Hematopoietic multipotent progenitor cell treated with erythropoietin and hydrocortisone succinate and interleukin-3 and kit ligand, for 4 days (in vitro differentiated cells): Measurements from ENCODE around the gene SEBOX.
"Not testable (repeated sequence)": the region's sequence is repeated elsewhere in the genome, so short reads cannot be mapped to it uniquely, and the experiment has no call there.

Source experiments
- DNase-seq: peaks from one replicate; pipeline ENCODE4 v3.0.0-alpha.2; 2015

The SEBOX gene

DNA sequence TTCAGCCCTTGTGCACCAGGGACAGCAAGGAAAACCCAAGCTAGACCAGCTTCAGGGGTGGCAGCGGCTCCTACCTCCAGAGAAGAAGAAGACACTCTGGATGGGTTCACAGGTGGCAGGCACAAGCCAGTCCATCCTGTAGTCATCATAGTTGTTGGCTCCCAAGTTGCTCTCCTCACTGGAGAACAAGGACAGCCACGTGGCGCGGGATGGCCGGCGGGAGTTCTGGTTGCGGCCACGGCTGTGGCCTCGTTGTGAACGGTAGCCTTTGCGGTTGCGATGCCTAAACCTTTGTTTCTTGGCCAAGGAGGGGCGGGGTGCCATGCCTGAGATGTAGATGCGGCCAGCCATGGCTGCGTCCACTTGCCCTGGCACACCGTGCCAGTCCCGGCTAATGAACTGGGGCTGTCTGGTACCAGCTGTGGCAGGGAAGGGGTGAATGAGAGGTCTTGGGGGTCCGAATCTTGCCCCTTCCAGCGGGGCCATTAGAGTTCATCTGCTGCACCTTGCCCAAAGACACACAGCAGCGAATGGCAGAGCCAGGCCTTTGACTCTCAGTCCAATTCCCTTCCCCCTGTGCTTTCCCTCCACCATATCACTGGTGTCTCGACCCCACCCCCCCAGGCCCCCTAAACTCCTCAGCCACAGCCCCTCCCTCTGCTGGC, 2.8 kb upstream of the SEBOX start:
- no peak for DNase-seq

DNA sequence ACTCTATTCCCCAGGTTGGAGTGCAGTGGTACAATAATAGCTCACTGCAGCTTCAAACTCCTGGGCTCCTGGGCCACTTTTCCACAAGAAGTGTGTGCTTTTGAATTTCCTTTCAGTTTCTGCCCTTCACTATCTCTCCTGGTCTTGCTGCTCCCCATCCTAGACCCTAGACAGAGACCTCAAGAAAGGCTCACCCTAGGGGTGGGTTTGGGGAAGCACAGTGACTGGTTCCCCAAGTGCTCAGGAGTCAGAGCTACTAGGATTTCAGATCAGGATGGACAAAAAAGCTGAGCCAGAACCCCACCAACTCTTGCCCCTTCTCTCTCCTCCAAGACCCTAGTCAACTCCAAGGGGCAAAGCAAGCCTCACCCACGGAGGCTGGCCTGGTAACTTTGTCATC, 1.6 kb upstream of the SEBOX start:
- peak; percentile 41 for DNase-seq

DNA sequence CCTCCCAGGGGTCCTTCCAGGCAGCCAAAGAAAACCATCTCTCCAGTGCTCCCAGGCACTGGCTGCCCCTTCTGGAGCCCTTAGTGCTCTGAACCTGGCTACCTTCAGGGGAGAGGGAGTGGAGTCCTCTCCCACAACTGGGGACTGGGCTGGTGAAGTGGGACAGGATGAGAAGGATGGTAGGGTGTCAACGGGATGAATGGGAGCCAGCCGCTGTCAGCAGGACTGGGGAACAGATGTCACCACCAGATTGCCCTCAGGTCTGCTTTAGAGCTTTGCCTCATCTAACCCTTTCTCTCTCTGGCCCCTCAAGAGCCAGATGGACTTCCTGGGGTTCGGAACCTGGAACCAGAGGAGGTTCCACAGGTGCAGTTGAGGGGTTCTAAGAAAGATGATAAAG, 488 bp upstream of the SEBOX start:
- no peak for DNase-seq

DNA sequence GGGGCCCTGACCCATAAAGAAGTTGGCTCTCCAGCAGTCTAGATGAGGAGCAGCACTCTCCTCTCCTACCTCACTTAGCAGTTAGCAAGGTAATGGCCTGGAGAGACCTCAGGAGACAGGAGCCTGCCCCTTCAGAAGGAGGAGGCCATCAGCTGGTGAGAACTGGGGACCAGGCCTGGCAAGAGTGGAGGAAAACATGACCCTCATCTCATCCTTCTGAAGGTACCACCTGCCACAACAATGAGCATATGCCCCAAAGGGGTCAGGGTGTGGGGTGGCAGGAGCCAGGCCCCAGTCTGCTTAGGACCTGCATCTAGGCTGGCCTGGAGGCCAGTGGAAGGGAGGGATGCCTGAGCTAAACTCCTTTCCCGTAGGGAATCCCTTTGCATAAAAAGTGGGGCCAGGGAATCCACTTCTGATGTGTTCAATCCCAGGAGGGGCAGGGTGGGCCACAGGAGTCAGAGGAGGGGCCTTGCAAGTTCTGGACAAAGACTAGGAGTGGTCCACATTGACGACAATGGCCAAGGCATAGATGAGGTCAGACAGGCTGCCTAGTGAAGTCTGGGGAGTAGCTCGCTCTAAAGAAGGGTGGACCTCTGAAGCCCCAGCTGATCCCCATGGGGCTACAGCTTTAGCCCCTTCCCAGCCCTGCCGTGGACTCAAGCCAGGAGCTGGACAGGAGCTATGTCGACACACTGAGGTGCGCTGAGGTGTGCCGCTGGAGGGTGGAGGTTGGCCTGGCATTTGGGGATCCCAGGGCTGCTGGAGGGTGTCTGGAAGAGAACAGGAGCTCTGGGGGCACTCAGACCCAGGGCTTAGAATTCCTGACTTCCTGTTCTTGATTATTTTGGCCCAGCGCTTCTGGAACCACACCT, 986 bp downstream of the SEBOX start:
- no peak for DNase-seq

DNA sequence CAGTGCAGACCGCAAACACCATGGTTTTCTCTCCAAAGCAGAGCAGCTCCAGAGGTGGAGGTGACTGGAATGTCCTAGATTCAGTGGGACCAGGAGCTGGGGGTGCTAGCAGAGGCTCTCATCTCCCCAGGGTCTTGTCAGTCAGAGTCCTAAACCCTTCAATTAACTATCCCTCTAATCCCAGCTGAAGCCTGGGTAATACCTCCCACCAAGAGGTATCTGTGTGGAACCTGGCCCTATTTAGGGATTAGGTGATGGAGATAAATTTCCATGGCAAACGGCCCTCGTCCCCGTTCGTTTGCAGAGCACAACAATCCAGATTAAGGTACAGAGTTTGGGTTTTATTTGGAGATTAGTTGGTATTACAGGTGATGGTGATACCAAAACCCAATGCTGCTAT, 1.8 kb downstream of the SEBOX start:
- DNase-seq, result no peak

DNA sequence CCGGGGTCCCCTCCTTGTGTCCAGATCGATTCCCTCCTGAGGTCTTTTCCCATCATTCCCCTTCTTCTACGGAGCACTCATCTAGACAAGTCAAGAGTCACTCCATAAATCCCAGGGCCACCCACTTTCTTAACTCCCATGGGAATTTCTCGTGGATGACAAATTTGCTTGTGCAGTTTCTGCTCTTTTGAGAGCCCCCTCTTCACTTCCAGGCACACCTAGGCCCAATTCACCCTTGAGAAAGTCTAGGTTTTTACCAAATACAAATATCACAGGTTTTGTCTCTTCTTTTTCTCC, 7.2 kb downstream of the SEBOX start:
- DNase-seq, result no peak

DNA sequence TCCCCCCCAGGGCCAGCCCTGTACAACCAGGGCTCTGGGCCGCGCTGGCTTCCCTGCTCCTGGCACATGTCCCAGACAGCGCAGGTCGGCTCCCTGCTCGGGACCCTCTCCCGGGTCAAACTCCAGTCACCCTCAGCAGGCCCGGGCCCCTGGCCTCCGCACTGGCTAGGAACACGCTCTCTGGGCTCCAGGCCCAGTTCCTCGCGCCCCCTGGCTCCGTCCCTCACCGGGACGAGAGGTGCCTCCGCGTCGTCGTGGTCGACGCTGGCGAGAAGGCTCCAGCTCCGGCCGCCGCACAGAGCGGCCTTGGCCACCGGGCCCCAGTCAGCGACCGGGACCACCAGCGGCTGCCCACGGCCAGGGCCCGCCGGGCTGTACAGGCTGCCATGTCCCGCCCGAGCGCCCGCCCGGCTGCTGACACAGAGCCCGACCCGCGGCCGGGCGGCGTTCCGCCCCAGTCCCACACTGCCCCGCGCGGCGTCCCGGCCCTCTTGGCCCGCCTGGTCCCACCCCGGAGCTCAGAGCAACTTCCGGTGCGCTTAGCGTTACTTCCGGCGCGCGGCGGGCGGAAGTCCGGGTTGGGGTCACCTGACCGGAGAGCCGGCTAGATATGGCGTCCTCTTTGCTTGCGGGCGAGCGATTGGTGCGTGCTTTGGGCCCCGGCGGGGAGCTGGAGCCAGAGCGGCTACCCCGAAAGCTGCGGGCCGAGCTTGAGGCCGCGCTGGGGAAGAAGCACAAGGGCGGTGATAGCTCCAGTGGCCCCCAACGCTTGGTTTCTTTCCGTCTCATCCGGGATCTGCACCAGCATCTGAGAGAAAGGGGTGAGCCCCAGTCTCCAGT, 7.7 kb downstream of the SEBOX start, which contains the start of gene POLDIP2:
POLDIP2 (minus strand) TSS at position 467 of the 840 bp plus-strand sequence; CDS start at position 388, 79 bp downstream.
- DNase-seq, result peak; percentile 98

DNA sequence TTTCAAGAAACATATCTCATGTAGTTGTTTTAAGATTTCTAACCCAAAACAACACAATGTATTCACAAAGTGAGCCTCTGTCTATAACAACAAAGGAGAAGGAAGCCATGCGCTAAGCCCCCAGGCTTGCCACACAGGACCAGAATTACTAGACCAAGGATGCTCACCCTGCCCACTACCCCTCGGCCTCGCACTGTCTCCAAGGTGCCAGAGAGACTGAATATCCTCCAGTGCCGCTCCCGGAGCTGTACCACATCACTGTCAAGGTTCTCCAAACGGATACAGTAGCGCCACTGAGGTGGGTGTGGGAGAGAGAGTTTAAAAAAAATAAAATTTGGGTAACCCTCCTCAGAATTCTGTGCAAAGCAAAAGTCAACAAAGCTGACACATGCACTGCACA, 14.7 kb downstream of the SEBOX start:
- no peak for DNase-seq

DNA sequence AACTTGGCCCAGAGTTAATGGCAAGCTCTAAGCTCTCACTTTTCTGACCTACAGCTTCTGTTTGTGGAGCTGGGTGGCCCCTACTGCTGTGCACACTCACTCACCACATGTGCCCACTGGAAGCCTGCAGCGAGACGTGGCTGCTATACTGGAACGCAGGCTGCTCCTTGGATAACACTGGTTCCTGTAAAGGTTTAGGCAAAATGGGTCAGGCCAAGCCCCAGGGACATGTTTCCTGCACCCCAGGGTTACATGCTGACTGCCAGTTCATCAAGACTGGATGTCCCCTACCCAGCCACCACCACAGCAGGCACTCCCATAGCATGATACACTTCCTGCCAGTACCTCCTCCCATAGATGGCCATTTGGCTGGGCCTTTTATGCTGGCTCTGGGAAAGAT, 16.0 kb downstream of the SEBOX start:
- no peak for DNase-seq

DNA sequence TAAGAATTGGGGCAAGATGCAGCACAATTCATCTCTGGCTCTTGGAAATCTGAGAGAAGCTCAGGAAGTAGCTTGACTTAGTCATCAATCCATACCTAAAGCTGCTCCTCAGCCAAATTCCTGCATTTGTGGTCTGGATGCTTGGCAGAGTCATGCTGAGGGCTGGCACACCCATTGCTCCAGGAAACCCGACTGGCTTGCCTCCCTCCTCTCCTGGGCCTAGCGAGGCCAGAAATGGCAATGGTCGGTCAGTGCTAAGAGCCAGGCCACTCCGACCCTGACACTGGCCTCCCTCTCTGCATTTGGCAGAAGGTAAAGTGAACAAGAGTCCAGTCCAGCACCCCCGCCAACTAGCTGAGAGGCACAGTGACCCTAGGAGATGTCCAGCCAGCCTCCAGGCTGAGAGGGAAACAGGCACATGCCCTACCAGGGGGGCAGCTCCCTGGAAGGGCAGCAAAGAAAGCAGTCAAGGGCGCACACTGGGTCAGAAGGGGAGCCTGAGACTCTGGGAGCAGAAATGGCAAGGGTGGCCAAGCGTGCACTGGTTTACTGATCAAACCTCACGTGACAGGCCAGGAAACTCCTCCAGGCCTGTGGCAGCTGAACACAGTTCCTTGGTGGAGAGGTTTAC, 17.6 kb downstream of the SEBOX start:
- no peak for DNase-seq

DNA sequence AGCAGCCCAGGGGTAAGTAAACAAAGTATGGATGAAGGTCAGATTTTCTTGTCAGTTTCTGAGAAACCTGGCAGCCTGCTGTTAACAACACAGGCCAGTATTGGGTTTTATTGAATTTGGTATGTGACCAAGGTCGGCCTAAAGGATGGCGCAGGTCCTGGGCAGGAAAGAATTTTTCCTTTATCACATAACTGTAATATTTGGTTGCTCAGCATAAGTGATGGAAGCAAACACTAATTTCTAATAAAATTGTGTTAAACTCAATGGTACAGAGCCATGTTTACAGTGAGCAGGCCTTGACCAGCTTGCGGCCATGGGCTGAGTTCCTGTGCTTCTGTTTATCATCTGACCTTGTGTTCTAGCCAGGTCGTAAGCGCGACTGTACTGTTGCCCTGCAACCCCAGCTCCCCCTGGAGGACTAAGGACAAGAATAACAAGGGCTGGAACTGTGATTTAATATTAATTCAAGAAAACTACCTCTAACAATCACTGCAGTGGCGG, 18.2 kb downstream of the SEBOX start:
- DNase-seq, result peak; percentile 40

DNA sequence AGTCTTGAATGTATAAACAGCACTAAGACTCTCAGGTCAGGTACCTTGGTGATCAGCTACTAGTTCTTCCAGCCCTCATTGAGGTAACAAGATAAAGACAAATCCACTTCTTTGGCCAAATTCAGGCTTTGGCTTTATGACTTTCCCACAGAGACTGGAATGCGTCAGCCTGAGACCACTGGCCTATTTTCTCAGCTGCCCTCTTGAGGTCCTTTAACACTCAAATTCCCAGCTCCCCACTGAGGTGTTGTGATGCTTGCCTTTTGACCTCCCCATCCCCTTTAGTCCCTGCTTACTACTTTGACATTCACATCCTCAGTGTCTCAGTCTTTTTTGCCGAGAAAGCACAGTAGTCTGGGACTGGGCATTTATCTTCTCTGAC, 18.8 kb downstream of the SEBOX start:
- DNase-seq, result no peak

DNA sequence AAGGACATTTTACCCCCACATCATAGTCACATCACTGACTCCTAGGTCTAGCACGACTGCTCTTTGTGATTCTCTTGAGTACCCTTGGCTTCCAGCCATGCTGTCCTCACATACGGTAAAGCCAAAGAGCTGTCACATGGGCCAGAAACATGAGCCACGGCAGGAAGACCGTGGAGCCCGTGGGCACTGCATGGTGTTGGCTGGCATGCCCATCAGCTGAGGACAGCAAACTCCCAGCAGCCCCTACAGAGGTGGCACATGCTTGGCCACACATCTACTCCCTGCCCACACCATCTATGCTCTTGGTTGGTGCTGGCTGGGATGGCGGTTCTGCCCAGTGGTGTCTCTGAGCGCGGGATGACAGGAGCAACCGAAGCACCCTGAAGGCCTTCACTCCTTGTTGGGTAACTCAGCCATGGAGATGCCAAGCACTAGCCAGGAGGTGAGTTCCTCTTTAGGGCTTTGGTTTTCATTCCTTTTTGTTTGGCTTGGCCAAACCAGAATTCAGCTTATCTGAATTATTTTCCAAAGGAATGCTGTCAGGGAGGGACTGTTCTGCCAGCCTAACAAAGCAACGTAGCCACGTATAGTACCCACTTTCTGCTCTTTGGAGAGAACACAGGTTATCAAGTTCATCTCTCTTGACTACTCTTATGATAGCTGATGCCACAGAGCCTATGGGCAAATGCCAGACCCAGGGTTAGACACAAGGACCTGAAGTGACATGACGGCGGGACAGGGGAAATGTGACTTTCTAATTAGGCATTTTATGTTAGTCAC, 19.4 kb downstream of the SEBOX start:
- DNase-seq, result no peak

DNA sequence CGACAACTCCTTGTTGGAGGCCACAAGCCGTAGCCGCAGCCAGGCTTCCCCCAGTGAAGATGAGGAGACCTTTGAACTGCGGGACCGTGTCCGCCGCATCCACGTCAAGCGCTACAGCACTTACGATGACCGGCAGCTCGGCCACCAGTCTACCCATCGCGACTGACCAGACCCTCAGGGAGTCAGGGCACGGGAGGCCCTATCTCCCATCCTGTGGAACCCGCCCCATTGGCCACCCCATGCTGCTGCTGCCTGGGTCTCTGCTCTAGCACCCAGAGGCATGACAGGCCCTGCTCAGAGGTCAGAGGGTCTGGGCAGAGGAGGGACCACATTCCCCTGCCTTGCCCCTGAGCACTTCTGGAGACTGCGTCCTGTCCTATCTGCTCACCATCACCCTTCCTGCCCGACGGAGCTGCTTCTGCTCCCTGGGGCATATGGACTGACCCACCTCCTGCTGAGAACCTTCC, 20.5 kb downstream of the SEBOX start:
- DNase-seq, result no peak

DNA sequence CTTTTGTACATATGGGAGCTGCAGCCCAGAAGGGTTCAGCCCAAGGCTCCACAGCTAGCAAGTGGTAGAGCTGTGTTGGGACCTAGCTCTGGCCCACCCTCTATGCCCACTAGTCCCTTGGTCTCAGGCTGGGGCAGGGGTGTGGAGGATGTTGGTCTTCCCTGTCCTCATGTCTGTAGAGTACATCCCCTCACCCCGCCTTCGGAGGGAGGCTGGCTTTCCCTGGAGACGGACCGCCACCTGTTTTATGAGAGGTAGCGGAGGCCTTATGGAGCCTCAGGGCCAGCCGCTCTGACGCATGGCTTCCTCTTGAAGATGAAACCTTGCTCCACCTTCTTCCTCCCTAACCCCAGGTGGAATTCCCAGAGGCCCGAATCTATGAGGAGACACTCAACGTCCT, 21.0 kb downstream of the SEBOX start:
- DNase-seq, result no peak

DNA sequence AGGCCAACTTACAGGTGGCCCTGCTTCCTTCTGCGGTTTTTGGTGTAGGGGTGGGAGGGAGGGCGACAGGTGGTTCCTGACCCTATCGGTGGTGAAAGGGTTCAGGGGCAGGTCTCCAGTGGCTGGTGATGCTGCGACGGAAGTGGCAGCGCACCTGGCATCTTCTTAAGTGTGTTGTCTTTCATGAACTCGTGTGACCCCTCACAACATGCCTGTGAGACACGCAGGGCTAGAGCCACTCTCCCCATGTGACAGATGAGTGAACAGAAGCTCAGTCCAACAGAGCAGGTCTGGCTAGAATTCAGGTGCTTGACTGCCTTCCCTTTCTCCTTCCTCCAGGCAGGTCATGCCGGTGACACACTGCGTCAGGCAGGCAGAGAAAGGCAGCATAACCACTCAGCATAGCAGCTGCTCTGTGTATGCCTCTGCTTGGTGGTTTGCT, 21.5 kb downstream of the SEBOX start:
- no peak for DNase-seq

DNA sequence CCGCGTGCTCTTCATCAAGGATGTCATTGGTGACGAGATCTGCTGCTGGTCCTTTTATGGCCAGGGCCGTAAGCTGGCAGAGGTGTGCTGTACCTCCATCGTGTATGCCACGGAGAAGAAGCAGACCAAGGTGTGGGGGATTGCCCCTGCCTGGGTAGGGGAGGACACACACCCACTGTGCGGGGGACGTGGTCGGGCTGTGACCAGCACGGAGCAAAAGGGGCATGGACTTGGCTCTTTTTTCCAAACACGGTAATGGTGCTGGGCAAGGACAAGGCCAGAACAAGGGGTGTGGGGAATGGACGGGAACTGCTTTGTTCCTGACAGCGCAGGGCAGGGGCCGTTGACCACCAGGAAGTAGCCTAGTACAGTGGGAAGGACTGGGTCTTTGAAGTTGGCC, 22.7 kb downstream of the SEBOX start:
- DNase-seq, result no peak

DNA sequence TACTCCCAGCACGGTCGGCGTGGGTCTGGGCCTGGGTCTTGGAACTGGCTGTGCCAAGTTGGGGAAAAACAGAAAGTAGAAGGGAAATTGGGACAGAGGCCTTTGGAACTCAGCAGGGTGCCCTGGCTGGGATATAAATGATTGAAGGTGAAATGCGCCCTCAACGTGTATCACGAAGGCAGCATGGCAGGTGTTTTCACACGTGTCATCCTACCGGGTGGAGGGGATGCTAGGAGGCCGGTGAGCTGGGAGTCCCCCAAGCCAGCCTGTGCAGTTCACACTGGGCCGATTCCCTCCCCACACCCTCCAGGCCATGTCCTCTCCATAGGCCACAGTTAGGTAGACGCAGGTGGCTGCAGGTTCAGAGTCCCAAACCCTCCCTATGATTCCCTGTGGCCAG, 23.5 kb downstream of the SEBOX start:
- DNase-seq, result no peak

DNA sequence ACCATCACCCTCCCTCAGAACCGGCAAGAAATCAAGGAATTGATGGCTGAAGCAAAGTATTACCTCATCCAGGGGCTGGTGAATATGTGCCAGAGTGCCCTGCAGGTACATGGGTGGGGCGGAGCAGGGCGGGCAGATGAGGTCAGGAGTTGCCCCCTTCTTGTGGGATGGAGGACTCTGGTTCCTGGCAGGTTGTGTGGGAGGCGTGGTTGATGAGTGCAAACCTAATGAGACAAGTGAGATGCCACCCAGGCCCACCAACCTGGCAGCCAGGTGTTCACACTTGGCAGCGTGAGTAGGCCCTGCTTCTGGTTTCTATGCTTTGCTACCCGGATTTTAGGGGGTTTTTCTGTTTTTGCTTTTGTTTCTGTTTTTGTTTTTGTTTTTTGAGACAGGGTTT, 24.6 kb downstream of the SEBOX start:
- DNase-seq, result no peak

DNA sequence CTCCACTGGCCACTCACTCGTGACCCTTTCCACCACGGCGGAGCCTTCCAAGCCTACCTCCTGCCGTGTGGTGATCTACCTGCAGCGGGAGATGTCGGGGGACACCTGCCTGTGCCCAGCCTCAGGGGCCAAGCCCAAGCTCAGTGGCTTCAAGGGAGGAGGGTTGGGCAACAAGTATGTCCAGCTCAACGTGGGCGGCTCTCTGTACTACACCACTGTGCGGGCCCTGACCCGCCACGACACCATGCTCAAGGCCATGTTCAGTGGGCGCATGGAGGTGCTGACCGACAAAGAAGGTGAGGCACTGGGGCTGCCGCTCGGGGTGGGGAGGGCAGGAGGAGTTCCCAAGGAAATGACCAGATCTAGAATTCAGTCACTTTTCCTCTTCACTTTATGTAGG, 25.6 kb downstream of the SEBOX start:
- no peak for DNase-seq

DNA sequence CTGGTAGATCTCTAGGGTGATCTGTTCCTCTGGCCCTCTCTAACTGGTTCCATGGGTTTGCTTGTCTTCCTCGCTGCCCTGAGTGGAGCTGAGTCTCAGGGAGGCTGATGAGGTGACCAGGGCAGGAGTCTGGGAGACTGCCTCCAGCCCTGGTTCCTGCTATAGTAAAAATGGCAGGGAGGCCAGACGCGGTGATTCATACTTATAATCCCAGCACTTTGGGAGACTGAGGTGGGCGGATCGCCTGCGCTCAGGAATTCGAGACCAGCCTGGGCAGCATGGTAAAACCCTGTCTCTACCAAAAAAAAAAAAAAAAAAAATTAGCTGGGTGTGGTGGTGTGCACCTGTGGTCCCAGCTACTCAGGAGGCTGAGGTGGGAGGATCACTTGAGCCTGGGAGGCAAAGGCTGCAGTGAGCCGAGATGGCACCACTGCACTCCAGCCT, 26.2 kb downstream of the SEBOX start:
- not testable (repeated sequence) for DNase-seq
